ENCODE measurements around the gene CZIB. TPM values are rescaled to one million over a fixed set of nuclear protein-coding genes. Genes with fewer than 3 reads are reported as not detected.
A peak's percentile ranks its signal among the peaks of the same experiment; 100 is the strongest.
"Not testable (repeated sequence)": the region's sequence is repeated elsewhere in the genome, so short reads cannot be mapped to it uniquely, and the experiment has no call there.

CZIB gene
- total RNA-seq, 2 experiments from 2014 or later = 35.3 to 36.4 TPM

GRCh38 chr1:53207726-53208125 lies 12.7 kb downstream of the CZIB start:
- Mint-ChIP-seq H3K4me1 (ENCODE audit: low read depth) (no peaks in the 10 kb centered on the region), H3K4me3 (no peak overlapping the region), H3K9me3 (peaks cover 12% of the 10 kb centered on the region), H3K27ac (no peak overlapping the region), H3K27me3 (no peaks in the 10 kb centered on the region), H3K36me3 (ENCODE audit: low read depth) (peaks cover 60% of the 10 kb centered on the region)
- ChIA-PET CTCF (interaction anchor here (1.5 kb wide), 1 partner anchor 22 kb away, joined by 5 read pairs; no protein-coding TSS in a partner anchor), POLR2A (interaction anchor here (1.1 kb wide), 1 partner anchor 12 kb away, joined by 5 read pairs; no protein-coding TSS in a partner anchor)
- intact Hi-C loops (cut with micrococcal nuclease) = no loop called here
- ATAC-seq (no peak), DNase-seq (no peak)
- TF ChIP-seq, protein P1, sequence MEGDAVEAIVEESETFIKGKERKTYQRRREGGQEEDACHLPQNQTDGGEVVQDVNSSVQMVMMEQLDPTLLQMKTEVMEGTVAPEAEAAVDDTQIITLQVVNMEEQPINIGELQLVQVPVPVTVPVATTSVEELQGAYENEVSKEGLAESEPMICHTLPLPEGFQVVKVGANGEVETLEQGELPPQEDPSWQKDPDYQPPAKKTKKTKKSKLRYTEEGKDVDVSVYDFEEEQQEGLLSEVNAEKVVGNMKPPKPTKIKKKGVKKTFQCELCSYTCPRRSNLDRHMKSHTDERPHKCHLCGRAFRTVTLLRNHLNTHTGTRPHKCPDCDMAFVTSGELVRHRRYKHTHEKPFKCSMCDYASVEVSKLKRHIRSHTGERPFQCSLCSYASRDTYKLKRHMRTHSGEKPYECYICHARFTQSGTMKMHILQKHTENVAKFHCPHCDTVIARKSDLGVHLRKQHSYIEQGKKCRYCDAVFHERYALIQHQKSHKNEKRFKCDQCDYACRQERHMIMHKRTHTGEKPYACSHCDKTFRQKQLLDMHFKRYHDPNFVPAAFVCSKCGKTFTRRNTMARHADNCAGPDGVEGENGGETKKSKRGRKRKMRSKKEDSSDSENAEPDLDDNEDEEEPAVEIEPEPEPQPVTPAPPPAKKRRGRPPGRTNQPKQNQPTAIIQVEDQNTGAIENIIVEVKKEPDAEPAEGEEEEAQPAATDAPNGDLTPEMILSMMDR (IDR thresholded peaks at IDR 0.05) = no peak

- DNase-seq (no peak), ATAC-seq (no peak)
- CTCF ChIA-PET = no interaction called here
- POLR2A ChIA-PET = interaction anchor here (1.1 kb wide), 1 partner anchor 13 kb away, joined by 5 read pairs; no protein-coding TSS in a partner anchor
- no peaks in the 10 kb centered on the region for H3K4me1 Mint-ChIP-seq (ENCODE audit: low read depth)
- no peak overlapping the region for H3K27ac Mint-ChIP-seq
- intact Hi-C loops (cut with micrococcal nuclease) = no loop called here
- no peaks in the 10 kb centered on the region for H3K27me3 Mint-ChIP-seq
- H3K4me3 Mint-ChIP-seq = no peak overlapping the region
- TF ChIP-seq, protein P1 (IDR thresholded peaks at IDR 0.05) = no peak
- H3K9me3 Mint-ChIP-seq = peaks cover 12% of the 10 kb centered on the region
- peaks cover 64% of the 10 kb centered on the region for H3K36me3 Mint-ChIP-seq (ENCODE audit: low read depth)
Observed at GRCh38 chr1:53206735-53207379, 13.6 kb downstream of the CZIB start.

GRCh38 chr1:53206083-53206685 lies 14.2 kb downstream of the CZIB start:
- intact Hi-C loops (cut with micrococcal nuclease); H3K27me3 Mint-ChIP-seq; CTCF ChIA-PET; H3K27ac Mint-ChIP-seq; POLR2A ChIA-PET; H3K4me3 Mint-ChIP-seq; ATAC-seq; H3K4me1 Mint-ChIP-seq (ENCODE audit: low read depth): not testable (repeated sequence)
- Mint-ChIP-seq H3K9me3 (peaks cover 12% of the 10 kb centered on the region), H3K36me3 (ENCODE audit: low read depth) (peaks cover 64% of the 10 kb centered on the region)
- DNase-seq = peak; percentile 34

- H3K27me3 Mint-ChIP-seq; H3K4me1 Mint-ChIP-seq (ENCODE audit: low read depth); H3K4me3 Mint-ChIP-seq; H3K27ac Mint-ChIP-seq; DNase-seq; POLR2A ChIA-PET; intact Hi-C loops (cut with micrococcal nuclease); ATAC-seq; CTCF ChIA-PET: not testable (repeated sequence)
- H3K9me3 Mint-ChIP-seq = peaks cover 12% of the 10 kb centered on the region
- peaks cover 64% of the 10 kb centered on the region for H3K36me3 Mint-ChIP-seq (ENCODE audit: low read depth)
Observed at GRCh38 chr1:53205496-53205895, 14.9 kb downstream of the CZIB start.

GRCh38 chr1:53203466-53203865 lies 17.0 kb downstream of the CZIB start:
- no peaks in the 10 kb centered on the region for H3K27me3 Mint-ChIP-seq
- peaks cover 12% of the 10 kb centered on the region for H3K9me3 Mint-ChIP-seq
- H3K36me3 Mint-ChIP-seq (ENCODE audit: low read depth) = peaks cover 57% of the 10 kb centered on the region
- POLR2A ChIA-PET = interaction anchor here (0.6 kb wide), 1 partner anchor 16 kb away, joined by 3 read pairs; no protein-coding TSS in a partner anchor
- H3K27ac Mint-ChIP-seq = no peak overlapping the region
- TF ChIP-seq, protein P1 (IDR thresholded peaks at IDR 0.05) = no peak
- CTCF ChIA-PET = no interaction called here
- intact Hi-C loops (cut with micrococcal nuclease) = no loop called here
- H3K4me3 Mint-ChIP-seq = no peak overlapping the region
- ATAC-seq (no peak), DNase-seq (no peak)
- peaks cover 6% of the 10 kb centered on the region for H3K4me1 Mint-ChIP-seq (ENCODE audit: low read depth)

GRCh38 chr1:53198241-53198651 lies 22.2 kb downstream of the CZIB start:
- Mint-ChIP-seq H3K27me3 (no peaks in the 10 kb centered on the region), H3K9me3 (no peaks in the 10 kb centered on the region), H3K4me1 (ENCODE audit: low read depth) (peaks cover 27% of the 10 kb centered on the region), H3K27ac (peak overlapping the region; percentile 98), H3K4me3 (peak overlapping the region; percentile 99), H3K36me3 (ENCODE audit: low read depth) (peaks cover 29% of the 10 kb centered on the region)
- TF ChIP-seq, protein P1 (IDR thresholded peaks at IDR 0.05) = no peak
- ATAC-seq (no peak), DNase-seq (no peak)
- ChIA-PET CTCF (interaction anchor here (1.3 to 1.7 kb wide), 3 partner anchors 12 to 17 kb away, joined by 3 to 10 read pairs (median 3); no protein-coding TSS in a partner anchor), POLR2A (interaction anchor here (1.2 to 1.8 kb wide), 3 partner anchors 19 to 30 kb away, joined by 4 to 5 read pairs (median 5); partner anchors contain the start of gene CZIB)
- intact Hi-C loops (cut with micrococcal nuclease) = no loop called here
